ENCODE results near the gene METTL22. TPM values are rescaled to one million over a fixed set of nuclear protein-coding genes. Genes with fewer than 3 reads are reported as not detected.
A peak's percentile ranks its signal among the peaks of the same experiment; 100 is the strongest.
"Not testable (repeated sequence)": the region's sequence is repeated elsewhere in the genome, so short reads cannot be mapped to it uniquely, and the experiment has no call there.

The METTL22 gene
- total and polyA plus RNA-seq, 2 donors (not counting 3 experiments of a cell fraction or from before 2014, with no cell fraction given): 42.0 to 52.6 TPM

DNA sequence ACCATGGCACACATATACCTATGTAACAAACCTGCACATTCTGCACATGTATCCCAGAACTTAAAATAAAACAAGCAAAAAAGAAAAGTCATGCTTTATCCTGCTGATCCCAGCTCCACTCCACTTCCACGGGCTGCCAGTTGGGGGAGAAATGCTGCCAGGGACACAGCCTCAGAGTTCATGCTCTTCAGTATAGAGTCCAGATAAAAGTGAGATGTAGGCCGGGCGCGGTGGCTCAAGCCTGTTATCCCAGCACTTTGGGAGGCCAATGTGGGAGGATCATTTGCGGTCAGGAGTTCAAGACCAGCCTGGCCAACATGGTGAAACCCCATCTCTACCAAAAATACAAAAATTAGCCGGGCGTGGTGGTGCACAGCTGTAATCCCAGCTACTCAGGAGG lies 30.5 kb downstream of the METTL22 start:
- H3K9me3 ChIP-seq (replicated peaks; ENCODE audit: control insufficient read depth, insufficient read depth, low read length); H2AFZ ChIP-seq (ENCODE audit: low read depth, low read length): not testable (repeated sequence)
- peak; percentile 16 for DNase-seq (ENCODE audit: low read depth, low spot score)

DNA sequence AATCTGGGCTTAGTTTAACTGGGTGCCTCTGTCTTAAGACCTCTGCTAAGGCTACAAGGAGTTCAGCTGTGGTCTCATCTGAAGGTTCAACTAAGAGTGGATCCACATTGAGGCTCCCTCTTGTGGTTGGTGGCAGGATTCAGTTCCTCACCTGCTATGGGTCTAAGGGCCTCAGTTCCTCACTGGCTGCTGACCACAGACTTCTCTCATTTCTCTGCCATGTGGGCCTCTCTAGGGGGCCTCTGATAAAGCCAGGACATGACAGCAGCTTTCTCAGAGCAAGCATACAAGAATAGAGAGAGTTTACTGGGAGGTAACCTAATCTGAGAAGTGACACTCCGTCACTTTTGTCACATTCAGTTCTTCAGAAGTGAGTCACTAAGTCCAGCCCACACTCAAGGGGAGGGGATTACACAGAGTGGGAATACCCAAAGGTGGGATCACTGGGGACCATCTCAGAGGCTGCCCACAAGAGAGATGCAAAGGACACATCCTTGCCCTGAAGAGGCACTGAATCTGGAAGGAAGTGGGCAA lies 33.8 kb downstream of the METTL22 start:
- ChIA-PET CTCF (interaction anchor here (2.3 to 3.1 kb wide), 2 partner anchors 82 to 226 kb away, joined by 9 to 13 read pairs; partner anchors contain the start of gene LITAFD), POLR2A (no interaction called here)
- H3K9ac ChIP-seq (replicated peaks; ENCODE audit: extremely low read depth, insufficient read depth, low read length): no peak overlapping the region
- no TSS peak for BruUV-seq (replicated peaks)
- TF ChIP-seq, protein P1, sequence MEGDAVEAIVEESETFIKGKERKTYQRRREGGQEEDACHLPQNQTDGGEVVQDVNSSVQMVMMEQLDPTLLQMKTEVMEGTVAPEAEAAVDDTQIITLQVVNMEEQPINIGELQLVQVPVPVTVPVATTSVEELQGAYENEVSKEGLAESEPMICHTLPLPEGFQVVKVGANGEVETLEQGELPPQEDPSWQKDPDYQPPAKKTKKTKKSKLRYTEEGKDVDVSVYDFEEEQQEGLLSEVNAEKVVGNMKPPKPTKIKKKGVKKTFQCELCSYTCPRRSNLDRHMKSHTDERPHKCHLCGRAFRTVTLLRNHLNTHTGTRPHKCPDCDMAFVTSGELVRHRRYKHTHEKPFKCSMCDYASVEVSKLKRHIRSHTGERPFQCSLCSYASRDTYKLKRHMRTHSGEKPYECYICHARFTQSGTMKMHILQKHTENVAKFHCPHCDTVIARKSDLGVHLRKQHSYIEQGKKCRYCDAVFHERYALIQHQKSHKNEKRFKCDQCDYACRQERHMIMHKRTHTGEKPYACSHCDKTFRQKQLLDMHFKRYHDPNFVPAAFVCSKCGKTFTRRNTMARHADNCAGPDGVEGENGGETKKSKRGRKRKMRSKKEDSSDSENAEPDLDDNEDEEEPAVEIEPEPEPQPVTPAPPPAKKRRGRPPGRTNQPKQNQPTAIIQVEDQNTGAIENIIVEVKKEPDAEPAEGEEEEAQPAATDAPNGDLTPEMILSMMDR (IDR thresholded peaks at IDR 0.05; ENCODE audit: extremely low read depth in 1 of 2, insufficient read depth in 1 of 2, low read depth in 1 of 2, low read length in 2 of 2): peak; percentile 52 to 58
- no peak for TF ChIP-seq EZH2 (IDR thresholded peaks at IDR 0.05; ENCODE audit: borderline replicate concordance, low read depth, low read length, severe bottlenecking)
- H3K4me3 ChIP-seq (replicated peaks in 1 of 3; ENCODE audit: insufficient read depth in 1 of 3, low read depth in 1 of 3, low read length in 3 of 3): no peak overlapping the region
- H3K79me2 ChIP-seq (ENCODE audit: control insufficient read depth, insufficient read depth, low read length): no peaks in the 10 kb centered on the region
- peak; percentile 13 for DNase-seq (ENCODE audit: low read depth, low spot score)
- no peak for FAIRE-seq
- intact Hi-C loops (cut with micrococcal nuclease) (loop anchor here (1.0 kb wide), 1 partner anchor 88 kb away; no protein-coding TSS in a partner anchor), dilution Hi-C loops (cut with MboI; ENCODE audit: extremely low pct_ligation_motif_present, low sequenced_read_pairs) (no loop called here)
- no peak overlapping the region for H2AFZ ChIP-seq (ENCODE audit: low read depth, low read length)
- H3K4me1 ChIP-seq (ENCODE audit: control insufficient read depth, extremely low read depth, insufficient read depth, low read length): no peaks in the 10 kb centered on the region
- H4K20me1 ChIP-seq (replicated peaks; ENCODE audit: control insufficient read depth, extremely low read depth, insufficient read depth, low read length): no peaks in the 10 kb centered on the region
- peaks cover 0 to 6% of the 10 kb centered on the region in 2 experiments for H3K27me3 ChIP-seq (ENCODE audit: control insufficient read depth in 2 of 2, insufficient read depth in 2 of 2, low read length in 2 of 2)
- H3K4me2 ChIP-seq (ENCODE audit: insufficient read depth, low read length): no peak overlapping the region
- H3K9me3 ChIP-seq (replicated peaks; ENCODE audit: control insufficient read depth, insufficient read depth, low read length): no peaks in the 10 kb centered on the region
- H3K27ac ChIP-seq (ENCODE audit: insufficient read depth, low read depth, low read length): no peak overlapping the region
- H3K36me3 ChIP-seq (ENCODE audit: control insufficient read depth in 2 of 2, extremely low read depth in 1 of 2, insufficient read depth in 2 of 2, low read length in 2 of 2): no peaks in the 10 kb centered on the region
- H3K9me1 ChIP-seq (replicated peaks; ENCODE audit: control insufficient read depth, extremely low read depth, insufficient read depth, low read length): no peaks in the 10 kb centered on the region

More for the DNA sequence above, 30.5 kb downstream of the METTL22 start:
- POLR2A ChIA-PET; H3K4me1 ChIP-seq (ENCODE audit: control insufficient read depth, extremely low read depth, insufficient read depth, low read length); H3K9me1 ChIP-seq (replicated peaks; ENCODE audit: control insufficient read depth, extremely low read depth, insufficient read depth, low read length); H3K79me2 ChIP-seq (ENCODE audit: control insufficient read depth, insufficient read depth, low read length); H3K9ac ChIP-seq (replicated peaks; ENCODE audit: extremely low read depth, insufficient read depth, low read length); H3K4me2 ChIP-seq (ENCODE audit: insufficient read depth, low read length); intact Hi-C loops (cut with micrococcal nuclease); H3K4me3 ChIP-seq (replicated peaks in 1 of 3; ENCODE audit: insufficient read depth in 1 of 3, low read depth in 1 of 3, low read length in 3 of 3); H3K27ac ChIP-seq (ENCODE audit: insufficient read depth, low read depth, low read length); H3K27me3 ChIP-seq (ENCODE audit: control insufficient read depth in 2 of 2, insufficient read depth in 2 of 2, low read length in 2 of 2); dilution Hi-C loops (cut with MboI; ENCODE audit: extremely low pct_ligation_motif_present, low sequenced_read_pairs); BruUV-seq (replicated peaks); H4K20me1 ChIP-seq (replicated peaks; ENCODE audit: control insufficient read depth, extremely low read depth, insufficient read depth, low read length); H3K36me3 ChIP-seq (ENCODE audit: control insufficient read depth in 2 of 2, extremely low read depth in 1 of 2, insufficient read depth in 2 of 2, low read length in 2 of 2): not testable (repeated sequence)
- TF ChIP-seq, protein P1 (IDR thresholded peaks at IDR 0.05; ENCODE audit: extremely low read depth in 1 of 2, insufficient read depth in 1 of 2, low read depth in 1 of 2, low read length in 2 of 2): peak; percentile 10 to 37
- peak; percentile 76 for FAIRE-seq
- CTCF ChIA-PET: interaction anchor here (0.6 to 1.8 kb wide), 6 partner anchors 9 to 228 kb away, joined by 3 to 10 read pairs (median 6); no protein-coding TSS in a partner anchor
